Measurements from ENCODE around the gene GAPDHS. TPM values are rescaled to one million over a fixed set of nuclear protein-coding genes. Genes with fewer than 3 reads are reported as not detected.

The GAPDHS gene
- total RNA-seq, 4 donors from 2014 or later, result not detected

GRCh38 chr19:35551091-35551810, 18.0 kb downstream of the GAPDHS start:
- Histone ChIP-seq H3K9me3 (no peaks in the 10 kb centered on the region), H3K27ac (no peak overlapping the region), H3K36me3 (peaks cover 0 to 11% of the 10 kb centered on the region in 2 donors), H3K4me1 (peaks cover 7 to 13% of the 10 kb centered on the region in 2 donors), H3K4me3 (no peak overlapping the region), H3K27me3 (no peaks in the 10 kb centered on the region)
- DNase-seq, result no peak
- ATAC-seq, result no peak
- TF ChIP-seq POLR2A (IDR thresholded peaks at IDR 0.05), result no peak
- no peak for TF ChIP-seq CTCF (IDR thresholded peaks at IDR 0.05 in 4 of 5, conservative IDR thresholded peaks at IDR 0.05 in 1 of 5)
- intact Hi-C loops (cut with DNase I; ENCODE audit: low total_unique reads) (no loop called here), in situ Hi-C loops (cut with MboI; ENCODE audit: low sequenced_read_pairs in 4 of 4) (no loop called here)

GRCh38 chr19:35552534-35553384, 19.5 kb downstream of the GAPDHS start:
- in situ Hi-C loops (cut with MboI; ENCODE audit: low sequenced_read_pairs in 4 of 4) (no loop called here), intact Hi-C loops (cut with DNase I; ENCODE audit: low total_unique reads) (no loop called here)
- no peak for DNase-seq
- Histone ChIP-seq H3K4me3 (no peak overlapping the region), H3K36me3 (peaks cover 0 to under 1% of the 10 kb centered on the region in 2 donors), H3K9me3 (no peaks in the 10 kb centered on the region), H3K4me1 (peaks cover 0 to 8% of the 10 kb centered on the region in 2 donors), H3K27me3 (peaks cover 0 to 2% (median under 1%) of the 10 kb centered on the region in 3 donors), H3K27ac (no peak overlapping the region)
- TF ChIP-seq POLR2A (IDR thresholded peaks at IDR 0.05) (no peak), CTCF (IDR thresholded peaks at IDR 0.05 in 4 of 5, conservative IDR thresholded peaks at IDR 0.05 in 1 of 5) (no peak)
- ATAC-seq, result no peak

GRCh38 chr19:35553385-35554000, 20.2 kb downstream of the GAPDHS start:
- no peak for DNase-seq
- Histone ChIP-seq H3K4me1 (peaks cover 0 to 14% of the 10 kb centered on the region in 2 donors), H3K27ac (no peak overlapping the region), H3K27me3 (peaks cover 7 to 8% (median 8%) of the 10 kb centered on the region in 3 donors), H3K9me3 (no peaks in the 10 kb centered on the region), H3K36me3 (no peaks in the 10 kb centered on the region), H3K4me3 (no peak overlapping the region)
- no peak for ATAC-seq
- in situ Hi-C loops (cut with MboI; ENCODE audit: low sequenced_read_pairs in 4 of 4), result no loop called here
- intact Hi-C loops (cut with DNase I; ENCODE audit: low total_unique reads), result no loop called here
- TF ChIP-seq POLR2A (IDR thresholded peaks at IDR 0.05) (no peak), CTCF (IDR thresholded peaks at IDR 0.05 in 4 of 5, conservative IDR thresholded peaks at IDR 0.05 in 1 of 5) (no peak)

GRCh38 chr19:35554076-35554475, 20.8 kb downstream of the GAPDHS start:
- in situ Hi-C loops (cut with MboI; ENCODE audit: low sequenced_read_pairs in 4 of 4), result no loop called here
- no peak for TF ChIP-seq CTCF (IDR thresholded peaks at IDR 0.05 in 4 of 5, conservative IDR thresholded peaks at IDR 0.05 in 1 of 5)
- TF ChIP-seq POLR2A (IDR thresholded peaks at IDR 0.05), result no peak
- Histone ChIP-seq H3K36me3 (no peaks in the 10 kb centered on the region), H3K27ac (no peak overlapping the region), H3K27me3 (peaks cover 12 to 14% (median 13%) of the 10 kb centered on the region in 3 donors), H3K4me1 (peaks cover 0 to 12% of the 10 kb centered on the region in 2 donors), H3K9me3 (no peaks in the 10 kb centered on the region), H3K4me3 (no peak overlapping the region)
- ATAC-seq (no peak), DNase-seq (no peak)
- intact Hi-C loops (cut with DNase I; ENCODE audit: low total_unique reads), result no loop called here
